ENCODE results near the gene HOXB6. TPM values are rescaled to one million over a fixed set of nuclear protein-coding genes. Genes with fewer than 3 reads are reported as not detected.
A peak's percentile ranks its signal among the peaks of the same experiment; 100 is the strongest.

The HOXB6 gene
- total and polyA plus RNA-seq, 3 donors from 2014 or later: 2.0 to 4.3 (median 3.0) TPM

DNA sequence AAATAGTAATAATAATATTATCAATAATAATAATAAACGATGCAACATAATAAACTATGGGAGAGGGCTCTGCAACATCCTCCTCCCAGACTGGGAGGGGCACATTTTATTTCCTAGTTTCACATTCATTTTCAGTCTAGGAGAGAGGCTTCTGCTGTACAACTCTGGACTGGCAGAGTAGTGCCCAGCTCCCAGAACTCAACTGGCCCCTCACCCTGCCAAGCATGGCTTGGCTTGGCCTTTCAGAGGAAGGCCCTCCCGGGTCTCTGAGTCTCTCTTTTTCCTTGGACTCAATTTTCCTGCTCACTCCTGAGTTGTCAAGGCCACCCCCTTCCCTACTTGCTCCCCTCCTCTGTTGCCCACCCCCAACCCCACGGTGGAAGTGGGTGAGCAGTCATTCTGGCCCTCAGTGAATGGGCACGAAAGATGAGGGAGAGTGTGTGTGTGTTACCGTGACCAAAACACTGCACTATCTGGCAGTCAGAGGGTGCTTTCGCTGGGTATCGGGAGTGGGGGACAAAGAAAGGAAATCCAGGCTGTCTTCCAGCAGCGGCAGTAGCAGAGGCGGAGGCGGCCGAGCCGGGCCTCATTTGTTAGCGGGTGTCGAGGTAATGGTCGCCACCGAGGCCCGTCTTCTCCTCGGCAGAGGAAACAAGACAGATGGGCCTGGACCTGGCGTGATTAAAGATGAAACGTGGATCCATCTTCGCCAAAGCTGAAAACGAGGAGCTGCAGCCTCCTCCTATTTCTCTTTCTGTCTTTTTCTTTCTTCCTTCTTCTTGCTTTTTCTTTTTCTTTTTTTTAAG is 28.9 kb downstream of the HOXB6 start:
- intact Hi-C loops (cut with DNase I; ENCODE audit: low total_unique reads): no loop called here
- no peaks in the 10 kb centered on the region for H3K27me3 ChIP-seq
- no peaks in the 10 kb centered on the region for H3K36me3 ChIP-seq (ENCODE audit: low read depth, missing control alignments)
- WGBS, 2 donors: 13 to 16% methylated on average over 22 of the region's 22 CpGs
- H3K27ac ChIP-seq: no peak overlapping the region
- H3K9me3 ChIP-seq: no peaks in the 10 kb centered on the region
- DNase-seq: no peak
- TF ChIP-seq, protein P1, sequence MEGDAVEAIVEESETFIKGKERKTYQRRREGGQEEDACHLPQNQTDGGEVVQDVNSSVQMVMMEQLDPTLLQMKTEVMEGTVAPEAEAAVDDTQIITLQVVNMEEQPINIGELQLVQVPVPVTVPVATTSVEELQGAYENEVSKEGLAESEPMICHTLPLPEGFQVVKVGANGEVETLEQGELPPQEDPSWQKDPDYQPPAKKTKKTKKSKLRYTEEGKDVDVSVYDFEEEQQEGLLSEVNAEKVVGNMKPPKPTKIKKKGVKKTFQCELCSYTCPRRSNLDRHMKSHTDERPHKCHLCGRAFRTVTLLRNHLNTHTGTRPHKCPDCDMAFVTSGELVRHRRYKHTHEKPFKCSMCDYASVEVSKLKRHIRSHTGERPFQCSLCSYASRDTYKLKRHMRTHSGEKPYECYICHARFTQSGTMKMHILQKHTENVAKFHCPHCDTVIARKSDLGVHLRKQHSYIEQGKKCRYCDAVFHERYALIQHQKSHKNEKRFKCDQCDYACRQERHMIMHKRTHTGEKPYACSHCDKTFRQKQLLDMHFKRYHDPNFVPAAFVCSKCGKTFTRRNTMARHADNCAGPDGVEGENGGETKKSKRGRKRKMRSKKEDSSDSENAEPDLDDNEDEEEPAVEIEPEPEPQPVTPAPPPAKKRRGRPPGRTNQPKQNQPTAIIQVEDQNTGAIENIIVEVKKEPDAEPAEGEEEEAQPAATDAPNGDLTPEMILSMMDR (IDR thresholded peaks at IDR 0.05): no peak
- peak overlapping the region; percentile 18 to 44 for H3K4me3 ChIP-seq
- H3K4me1 ChIP-seq: no peaks in the 10 kb centered on the region

DNA sequence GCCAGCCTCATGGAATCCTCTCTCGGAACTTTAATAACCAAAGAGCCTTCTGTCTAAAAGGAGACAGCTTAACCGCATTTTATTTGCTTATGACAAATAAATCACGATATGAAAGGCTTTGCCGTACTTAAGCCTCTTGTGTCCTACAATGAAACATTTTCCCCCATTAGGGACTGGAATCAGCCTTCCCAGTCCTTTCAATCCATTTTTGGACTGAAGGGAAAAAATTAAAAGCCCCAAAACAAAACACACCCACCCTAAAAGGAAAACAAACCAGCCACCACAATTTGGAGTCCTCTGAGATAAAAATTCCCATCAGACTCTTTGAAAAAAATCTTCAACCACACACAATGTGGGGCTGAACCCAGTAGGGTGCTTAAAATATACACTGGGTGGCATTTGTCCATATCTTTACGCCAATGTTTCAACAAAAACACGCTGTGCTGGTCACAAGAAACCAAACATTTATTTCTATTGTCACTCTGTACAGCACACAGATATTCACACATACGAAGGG is 29.7 kb downstream of the HOXB6 start:
- intact Hi-C loops (cut with DNase I; ENCODE audit: low total_unique reads): no loop called here
- 45 to 51% methylated on average over 7 of the region's 7 CpGs for WGBS, 2 donors
- H3K4me3 ChIP-seq: no peak overlapping the region
- no peaks in the 10 kb centered on the region for H3K9me3 ChIP-seq
- no peaks in the 10 kb centered on the region for H3K4me1 ChIP-seq
- TF ChIP-seq, protein P1 (IDR thresholded peaks at IDR 0.05): no peak
- TF ChIP-seq POLR2A (IDR thresholded peaks at IDR 0.05): no peak
- H3K36me3 ChIP-seq (ENCODE audit: low read depth, missing control alignments): no peaks in the 10 kb centered on the region
- no peak for DNase-seq
- H3K27me3 ChIP-seq: no peaks in the 10 kb centered on the region
- H3K27ac ChIP-seq: no peak overlapping the region

DNA sequence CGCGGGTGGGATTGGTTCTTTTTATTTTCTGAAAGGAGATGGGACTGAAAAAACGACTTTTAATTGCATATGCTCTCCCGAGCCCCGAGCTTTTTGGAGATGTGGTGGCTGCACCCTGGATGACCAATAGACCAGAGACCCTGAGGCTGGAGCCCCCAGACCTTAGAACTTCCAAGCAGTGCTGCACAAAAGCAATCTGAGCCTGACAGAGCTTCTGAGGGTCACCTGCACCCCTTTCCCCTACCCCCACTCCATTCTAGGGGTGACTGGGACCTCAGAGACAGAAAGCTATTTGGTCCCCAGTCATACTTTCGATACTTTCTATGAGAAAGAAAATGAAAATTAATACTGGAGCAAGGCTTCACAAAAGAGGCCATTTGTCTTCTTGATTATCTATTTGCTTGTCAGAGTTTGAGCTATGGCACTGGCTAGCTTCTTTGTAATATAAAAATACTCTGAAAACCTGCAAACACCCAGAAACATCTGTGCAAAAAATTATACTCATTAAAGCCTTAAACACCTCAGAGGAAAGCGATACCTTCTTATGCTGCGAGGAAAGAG is 30.2 kb downstream of the HOXB6 start:
- 37 to 39% methylated on average over 8 of the region's 8 CpGs for WGBS, 2 donors
- H3K4me3 ChIP-seq: no peak overlapping the region
- intact Hi-C loops (cut with DNase I; ENCODE audit: low total_unique reads): no loop called here
- no peak for DNase-seq
- no peak overlapping the region for H3K27ac ChIP-seq
- H3K36me3 ChIP-seq (ENCODE audit: low read depth, missing control alignments): no peaks in the 10 kb centered on the region
- H3K27me3 ChIP-seq: no peaks in the 10 kb centered on the region
- TF ChIP-seq POLR2A (IDR thresholded peaks at IDR 0.05): no peak
- TF ChIP-seq, protein P1 (IDR thresholded peaks at IDR 0.05): no peak
- H3K9me3 ChIP-seq: no peaks in the 10 kb centered on the region
- H3K4me1 ChIP-seq: no peaks in the 10 kb centered on the region

DNA sequence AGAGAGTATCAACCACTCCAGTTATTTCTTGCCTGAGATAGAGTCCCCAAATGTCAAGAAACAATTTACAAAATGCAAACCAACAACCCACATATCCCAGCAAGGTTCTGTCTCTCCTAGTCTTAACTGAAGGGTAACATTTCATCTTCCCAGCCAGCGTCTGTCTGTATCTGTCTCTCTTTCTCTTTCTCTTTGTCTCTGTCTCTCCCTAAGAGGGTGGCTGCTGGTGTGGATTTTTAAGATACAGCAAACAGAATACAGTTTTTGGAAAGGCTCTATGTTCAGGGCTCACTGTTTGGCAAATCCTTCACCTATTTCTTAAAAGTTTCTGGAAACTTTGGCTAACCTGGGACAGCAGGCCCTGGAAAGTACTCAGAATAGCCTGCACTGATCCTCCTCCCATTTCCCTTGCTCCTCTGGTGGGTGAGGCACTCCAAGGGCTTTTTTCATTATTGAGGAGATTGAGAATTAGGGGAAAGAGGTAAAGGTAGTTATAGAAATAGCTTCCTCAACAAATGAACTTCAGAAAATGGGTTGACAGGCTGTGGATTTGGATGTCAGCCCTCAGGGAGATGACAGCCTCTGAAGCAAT is 32.9 kb downstream of the HOXB6 start:
- no peak for TF ChIP-seq POLR2A (IDR thresholded peaks at IDR 0.05)
- TF ChIP-seq, protein P1 (IDR thresholded peaks at IDR 0.05): no peak
- no peaks in the 10 kb centered on the region for H3K36me3 ChIP-seq (ENCODE audit: low read depth, missing control alignments)
- no peak overlapping the region for H3K4me3 ChIP-seq
- no peaks in the 10 kb centered on the region for H3K9me3 ChIP-seq
- H3K27me3 ChIP-seq: no peaks in the 10 kb centered on the region
- 86 to 92% methylated on average over 1 of the region's 1 CpG for WGBS, 2 donors
- no peaks in the 10 kb centered on the region for H3K4me1 ChIP-seq
- DNase-seq: no peak
- H3K27ac ChIP-seq: no peak overlapping the region
- intact Hi-C loops (cut with DNase I; ENCODE audit: low total_unique reads): no loop called here

Data from testis (tissue), 3 donors.